ENCODE measurements around the gene LRRC55. TPM values are rescaled to one million over a fixed set of nuclear protein-coding genes. Genes with fewer than 3 reads are reported as not detected.

Gene LRRC55
- total RNA-seq, 6 donors from 2014 or later: 0.10 to 0.11 TPM; not detected in 4

DNA sequence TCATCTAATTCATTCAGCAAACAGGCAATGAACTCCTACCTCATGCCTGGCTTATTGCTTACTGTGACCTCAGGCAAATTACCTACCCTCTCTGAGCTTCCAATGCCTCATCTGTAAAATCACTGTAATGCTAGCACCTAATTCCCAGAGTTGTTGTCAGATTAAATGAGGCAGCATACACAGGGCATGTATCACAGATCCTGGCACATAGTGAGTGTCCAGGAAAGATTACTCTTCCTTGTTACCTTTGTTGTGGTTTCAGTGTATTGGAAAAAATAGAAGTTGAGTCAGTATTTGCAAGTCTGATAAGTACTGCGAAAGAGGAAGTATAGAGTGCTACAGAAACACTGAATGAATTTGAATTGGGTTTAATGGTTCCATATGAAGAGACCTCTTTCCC, 26.4 kb upstream of the LRRC55 start:
- no peak for ATAC-seq (ENCODE audit: low FRiP score in 2 of 2)
- 68 to 85% methylated on average over 1 of the region's 1 CpG for WGBS, 2 donors

DNA sequence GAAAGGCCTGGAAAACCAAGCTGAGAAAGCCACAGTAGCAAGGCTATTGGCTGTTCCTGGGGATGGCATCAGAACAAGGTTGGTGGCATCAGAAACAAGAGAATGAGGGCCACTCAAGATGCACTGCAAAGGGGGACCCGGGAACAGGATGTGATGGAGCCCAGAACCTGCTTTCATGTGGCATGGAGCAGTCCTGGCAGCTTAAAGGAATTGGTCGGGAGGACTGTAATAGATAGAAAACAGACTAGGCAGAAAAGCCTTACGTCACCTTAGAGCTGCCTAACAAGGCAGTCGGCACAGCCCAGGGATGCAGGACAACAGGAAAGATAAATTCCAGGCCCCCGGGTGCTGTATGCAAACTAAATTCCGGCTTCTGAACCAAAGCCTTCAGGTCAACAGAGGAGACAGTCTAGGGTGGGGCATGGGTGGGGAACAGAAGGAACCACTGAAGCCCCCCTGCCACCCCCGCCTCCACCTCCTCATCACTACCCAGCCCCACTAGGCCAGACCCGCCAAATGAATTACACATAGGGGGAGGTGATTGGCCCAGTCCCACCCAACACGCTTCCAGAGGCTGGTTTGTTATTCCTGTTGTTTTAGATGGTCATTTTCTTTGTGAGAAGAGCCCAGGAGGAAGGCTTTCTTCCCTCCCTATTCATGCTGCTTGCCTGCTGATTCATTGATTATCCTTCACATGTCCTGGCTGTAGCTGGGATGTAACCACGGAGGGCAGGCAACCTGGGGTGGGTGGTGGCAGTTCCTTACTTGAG, 25.7 kb upstream of the LRRC55 start:
- DNase-seq (no peak), ATAC-seq (ENCODE audit: low FRiP score in 2 of 2) (no peak)
- TF ChIP-seq POLR2A (IDR thresholded peaks at IDR 0.05): no peak
- TF ChIP-seq EP300 (IDR thresholded peaks at IDR 0.05): no peak
- TF ChIP-seq, protein P1, sequence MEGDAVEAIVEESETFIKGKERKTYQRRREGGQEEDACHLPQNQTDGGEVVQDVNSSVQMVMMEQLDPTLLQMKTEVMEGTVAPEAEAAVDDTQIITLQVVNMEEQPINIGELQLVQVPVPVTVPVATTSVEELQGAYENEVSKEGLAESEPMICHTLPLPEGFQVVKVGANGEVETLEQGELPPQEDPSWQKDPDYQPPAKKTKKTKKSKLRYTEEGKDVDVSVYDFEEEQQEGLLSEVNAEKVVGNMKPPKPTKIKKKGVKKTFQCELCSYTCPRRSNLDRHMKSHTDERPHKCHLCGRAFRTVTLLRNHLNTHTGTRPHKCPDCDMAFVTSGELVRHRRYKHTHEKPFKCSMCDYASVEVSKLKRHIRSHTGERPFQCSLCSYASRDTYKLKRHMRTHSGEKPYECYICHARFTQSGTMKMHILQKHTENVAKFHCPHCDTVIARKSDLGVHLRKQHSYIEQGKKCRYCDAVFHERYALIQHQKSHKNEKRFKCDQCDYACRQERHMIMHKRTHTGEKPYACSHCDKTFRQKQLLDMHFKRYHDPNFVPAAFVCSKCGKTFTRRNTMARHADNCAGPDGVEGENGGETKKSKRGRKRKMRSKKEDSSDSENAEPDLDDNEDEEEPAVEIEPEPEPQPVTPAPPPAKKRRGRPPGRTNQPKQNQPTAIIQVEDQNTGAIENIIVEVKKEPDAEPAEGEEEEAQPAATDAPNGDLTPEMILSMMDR (IDR thresholded peaks at IDR 0.05): no peak
- no peak for TF ChIP-seq POLR2AphosphoS5 (IDR thresholded peaks at IDR 0.05)
- Histone ChIP-seq H3K4me3 (no peak overlapping the region), H3K27ac (no peak overlapping the region), H3K27me3 (no peaks in the 10 kb centered on the region), H3K36me3 (no peaks in the 10 kb centered on the region), H3K9me3 (no peaks in the 10 kb centered on the region), H3K4me1 (peaks cover 0 to under 1% (median under 1%) of the 10 kb centered on the region in 4 donors)
- 63 to 66% methylated on average over 10 of the region's 10 CpGs for WGBS, 2 donors

More for the DNA sequence above, 26.4 kb upstream of the LRRC55 start:
- H3K36me3 ChIP-seq: no peaks in the 10 kb centered on the region
- no peak overlapping the region for H3K27ac ChIP-seq
- no peak overlapping the region for H3K4me3 ChIP-seq
- no peak for DNase-seq
- no peaks in the 10 kb centered on the region for H3K27me3 ChIP-seq
- TF ChIP-seq, protein P1 (IDR thresholded peaks at IDR 0.05): no peak
- TF ChIP-seq EP300 (IDR thresholded peaks at IDR 0.05): no peak
- TF ChIP-seq POLR2AphosphoS5 (IDR thresholded peaks at IDR 0.05): no peak
- peaks cover 0 to 7% (median 7%) of the 10 kb centered on the region in 4 donors for H3K4me1 ChIP-seq
- no peaks in the 10 kb centered on the region for H3K9me3 ChIP-seq

DNA sequence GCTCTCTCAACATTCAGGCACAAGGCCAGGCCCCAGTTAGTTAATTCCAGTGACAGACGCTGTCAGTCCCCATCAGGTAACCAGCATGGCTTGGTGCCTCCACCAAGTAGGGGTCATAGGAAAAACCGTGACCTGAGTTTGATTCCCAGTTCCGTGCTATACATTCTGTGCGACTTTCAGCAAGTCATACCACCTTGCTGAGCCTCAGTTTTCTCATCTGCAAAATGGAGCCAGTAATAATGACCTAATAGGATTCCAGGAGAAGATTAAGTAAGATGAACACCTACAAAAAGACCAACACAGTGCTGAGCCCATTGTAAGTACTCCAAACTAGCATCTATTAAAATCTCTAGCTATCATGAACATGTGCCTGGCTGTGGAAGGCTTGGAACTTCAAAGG, 24.8 kb upstream of the LRRC55 start:
- WGBS, 2 donors: 90 to 94% methylated on average over 4 of the region's 4 CpGs
- no peak for ATAC-seq (ENCODE audit: low FRiP score in 2 of 2)

DNA sequence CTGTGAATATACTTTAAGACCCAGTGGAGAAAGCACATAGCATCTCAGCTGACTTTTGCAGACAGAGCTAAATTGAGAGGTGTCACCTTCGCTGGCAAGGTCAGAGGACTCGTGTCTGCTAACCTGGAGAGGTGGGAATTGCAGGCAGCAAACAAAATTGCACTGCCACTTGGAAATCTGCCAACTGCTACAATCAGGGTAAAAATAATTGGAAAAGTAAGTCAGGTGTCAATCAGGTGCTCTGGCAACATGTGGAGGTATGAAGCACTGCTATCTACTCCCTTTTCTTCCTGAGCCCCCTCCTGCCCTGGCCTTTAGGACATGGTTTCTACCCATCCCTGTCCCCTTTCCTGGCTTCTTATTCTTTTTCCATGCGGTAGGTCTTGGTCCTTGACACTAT, 24.1 kb upstream of the LRRC55 start:
- Histone ChIP-seq H3K27ac (no peak overlapping the region), H3K4me1 (no peaks in the 10 kb centered on the region), H3K4me3 (no peak overlapping the region), H3K36me3 (no peaks in the 10 kb centered on the region), H3K9me3 (no peaks in the 10 kb centered on the region), H3K27me3 (no peaks in the 10 kb centered on the region)
- no peak for TF ChIP-seq EP300 (IDR thresholded peaks at IDR 0.05)
- TF ChIP-seq POLR2A (IDR thresholded peaks at IDR 0.05): no peak
- TF ChIP-seq, protein P1 (IDR thresholded peaks at IDR 0.05): no peak
- no peak for TF ChIP-seq POLR2AphosphoS5 (IDR thresholded peaks at IDR 0.05)
- ATAC-seq (ENCODE audit: low FRiP score in 2 of 2): no peak
- DNase-seq: no peak
- WGBS, 2 donors: 60 to 66% methylated on average over 2 to 3 of the region's 3 CpGs

More for the DNA sequence above, 24.8 kb upstream of the LRRC55 start:
- Histone ChIP-seq H3K9me3 (no peaks in the 10 kb centered on the region), H3K4me3 (no peak overlapping the region), H3K27ac (no peak overlapping the region), H3K27me3 (no peaks in the 10 kb centered on the region), H3K36me3 (no peaks in the 10 kb centered on the region), H3K4me1 (no peaks in the 10 kb centered on the region)
- TF ChIP-seq EP300 (IDR thresholded peaks at IDR 0.05) (no peak), POLR2AphosphoS5 (IDR thresholded peaks at IDR 0.05) (no peak), POLR2A (IDR thresholded peaks at IDR 0.05) (no peak)
- TF ChIP-seq, protein P1 (IDR thresholded peaks at IDR 0.05): no peak
- DNase-seq: no peak

DNA sequence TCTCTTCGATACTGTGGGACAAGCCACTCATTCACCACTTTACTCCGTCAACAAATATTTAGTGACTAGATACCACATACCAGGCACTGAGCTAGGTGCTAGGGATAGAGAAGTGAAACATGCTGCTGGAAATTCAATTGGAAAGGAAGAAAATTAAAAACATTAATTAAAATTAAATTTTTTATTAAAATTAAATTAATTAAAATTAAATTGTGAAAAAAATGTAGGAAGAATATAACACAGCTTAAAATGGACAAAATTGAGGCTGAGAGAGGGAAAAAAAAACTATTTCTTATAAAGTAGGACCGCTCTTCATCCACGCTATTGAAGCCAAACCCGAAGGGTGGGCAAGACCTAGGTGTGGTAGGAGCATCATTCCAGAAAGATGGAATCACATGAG, 23.6 kb upstream of the LRRC55 start:
- no peaks in the 10 kb centered on the region for H3K4me1 ChIP-seq
- no peaks in the 10 kb centered on the region for H3K9me3 ChIP-seq
- no peaks in the 10 kb centered on the region for H3K36me3 ChIP-seq
- no peak overlapping the region for H3K27ac ChIP-seq
- TF ChIP-seq POLR2A (IDR thresholded peaks at IDR 0.05) (no peak), POLR2AphosphoS5 (IDR thresholded peaks at IDR 0.05) (no peak), EP300 (IDR thresholded peaks at IDR 0.05) (no peak)
- TF ChIP-seq, protein P1 (IDR thresholded peaks at IDR 0.05): no peak
- ATAC-seq (ENCODE audit: low FRiP score in 2 of 2): no peak
- 79 to 83% methylated on average over 5 of the region's 5 CpGs for WGBS, 2 donors
- no peak for DNase-seq
- no peak overlapping the region for H3K4me3 ChIP-seq
- no peaks in the 10 kb centered on the region for H3K27me3 ChIP-seq

Data from upper lobe of left lung (tissue), 6 donors.